ENCODE results near the gene SLC30A3.
A peak's percentile ranks its signal among the peaks of the same experiment; 100 is the strongest.

The SLC30A3 gene

GRCh38 chr2:27219091-27219490 is 43.8 kb downstream of the SLC30A3 start:
- Mint-ChIP-seq H3K36me3 (ENCODE audit: low read depth) (peaks cover 60% of the 10 kb centered on the region), H3K4me3 (peak overlapping the region; percentile 96), H3K27me3 (ENCODE audit: low read depth) (no peaks in the 10 kb centered on the region), H3K27ac (no peak overlapping the region), H3K9me3 (no peaks in the 10 kb centered on the region), H3K4me1 (ENCODE audit: low read depth) (peaks cover 29% of the 10 kb centered on the region)
- DNase-seq (ENCODE audit: low spot score), result no peak

DNA sequence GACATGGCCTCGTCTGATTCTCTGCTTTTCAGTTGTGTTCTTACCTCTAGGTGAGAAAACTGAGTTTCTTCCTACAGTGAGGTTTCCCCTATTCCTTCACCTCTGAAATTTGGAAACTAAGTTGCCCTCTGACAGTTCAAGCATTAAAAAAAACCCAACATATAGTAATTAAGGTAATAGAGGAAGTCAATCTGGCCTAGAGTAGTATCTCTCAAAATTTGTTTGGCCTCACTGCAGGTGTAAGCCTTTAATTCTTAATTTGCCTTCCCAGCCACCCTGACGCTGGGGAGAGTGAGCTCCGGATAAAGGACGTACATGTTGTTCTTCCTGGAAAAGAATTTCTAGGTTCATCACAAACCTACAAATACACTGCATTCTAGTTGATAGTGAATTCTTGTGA is 44.2 kb downstream of the SLC30A3 start:
- DNase-seq (ENCODE audit: low spot score), result no peak
- H3K27me3 Mint-ChIP-seq (ENCODE audit: low read depth), result no peaks in the 10 kb centered on the region
- H3K4me3 Mint-ChIP-seq, result peak overlapping the region; percentile 96
- peaks cover 32% of the 10 kb centered on the region for H3K4me1 Mint-ChIP-seq (ENCODE audit: low read depth)
- peaks cover 60% of the 10 kb centered on the region for H3K36me3 Mint-ChIP-seq (ENCODE audit: low read depth)
- H3K27ac Mint-ChIP-seq, result peak overlapping the region; percentile 24
- H3K9me3 Mint-ChIP-seq, result no peaks in the 10 kb centered on the region

- H3K27me3 Mint-ChIP-seq (ENCODE audit: low read depth), result no peaks in the 10 kb centered on the region
- DNase-seq (ENCODE audit: low spot score), result peak; percentile 87
- H3K27ac Mint-ChIP-seq, result peak within 1 kb of the TSS; percentile 94
- peak within 1 kb of the TSS; percentile 96 for H3K4me3 Mint-ChIP-seq
- H3K9me3 Mint-ChIP-seq, result no peaks in the 10 kb centered on the region
- H3K4me1 Mint-ChIP-seq (ENCODE audit: low read depth), result peaks cover 35% of the 10 kb centered on the region
- H3K36me3 Mint-ChIP-seq (ENCODE audit: low read depth), result peaks cover 53% of the 10 kb centered on the region
These were observed 45.4 kb downstream of the SLC30A3 start, which contains the start of gene CAD for GRCh38 chr2:27217173-27218121. Gene CAD, plus strand, starts transcription at chr2:27217369. Its CDS starts 183 bp downstream, at chr2:27217552.

- peak overlapping the region; percentile 96 for H3K4me3 Mint-ChIP-seq
- H3K9me3 Mint-ChIP-seq, result no peaks in the 10 kb centered on the region
- peak overlapping the region; percentile 94 for H3K27ac Mint-ChIP-seq
- H3K36me3 Mint-ChIP-seq (ENCODE audit: low read depth), result peaks cover 45% of the 10 kb centered on the region
- no peaks in the 10 kb centered on the region for H3K27me3 Mint-ChIP-seq (ENCODE audit: low read depth)
- DNase-seq (ENCODE audit: low spot score), result no peak
- peaks cover 34% of the 10 kb centered on the region for H3K4me1 Mint-ChIP-seq (ENCODE audit: low read depth)
These were observed 46.3 kb downstream of the SLC30A3 start for GRCh38 chr2:27216416-27217137.

DNA sequence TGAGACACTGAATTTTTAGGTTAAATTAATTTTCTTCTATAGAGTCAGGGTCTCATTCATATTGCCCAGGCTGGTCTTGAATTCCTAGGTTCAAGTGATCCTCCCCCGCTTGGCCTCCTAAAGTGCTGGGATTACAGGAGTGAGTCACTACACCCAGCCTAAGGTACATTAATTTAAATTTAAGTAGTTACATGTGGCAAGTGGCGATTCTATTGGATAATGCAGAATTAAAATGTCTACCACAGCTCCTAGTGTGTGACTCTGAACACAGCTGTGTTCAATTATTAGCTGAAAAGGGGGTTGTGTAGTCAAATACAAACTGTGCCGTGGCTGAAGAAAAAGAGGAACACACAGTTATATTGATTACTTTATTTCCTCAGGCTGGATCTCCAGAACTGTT is 47.9 kb downstream of the SLC30A3 start:
- peaks cover 37% of the 10 kb centered on the region for H3K4me1 Mint-ChIP-seq (ENCODE audit: low read depth)
- DNase-seq (ENCODE audit: low spot score), result no peak
- no peaks in the 10 kb centered on the region for H3K9me3 Mint-ChIP-seq
- no peak overlapping the region for H3K27ac Mint-ChIP-seq
- peaks cover 35% of the 10 kb centered on the region for H3K36me3 Mint-ChIP-seq (ENCODE audit: low read depth)
- H3K27me3 Mint-ChIP-seq (ENCODE audit: low read depth), result no peaks in the 10 kb centered on the region
- no peak overlapping the region for H3K4me3 Mint-ChIP-seq

GRCh38 chr2:27212626-27213471 is 50.0 kb downstream of the SLC30A3 start:
- Mint-ChIP-seq H3K36me3 (ENCODE audit: low read depth) (peaks cover 21% of the 10 kb centered on the region), H3K9me3 (no peaks in the 10 kb centered on the region), H3K4me1 (ENCODE audit: low read depth) (peaks cover 34% of the 10 kb centered on the region), H3K27ac (peak overlapping the region; percentile 100), H3K27me3 (ENCODE audit: low read depth) (no peaks in the 10 kb centered on the region), H3K4me3 (peak overlapping the region; percentile 98)
- DNase-seq (ENCODE audit: low spot score), result no peak

DNA sequence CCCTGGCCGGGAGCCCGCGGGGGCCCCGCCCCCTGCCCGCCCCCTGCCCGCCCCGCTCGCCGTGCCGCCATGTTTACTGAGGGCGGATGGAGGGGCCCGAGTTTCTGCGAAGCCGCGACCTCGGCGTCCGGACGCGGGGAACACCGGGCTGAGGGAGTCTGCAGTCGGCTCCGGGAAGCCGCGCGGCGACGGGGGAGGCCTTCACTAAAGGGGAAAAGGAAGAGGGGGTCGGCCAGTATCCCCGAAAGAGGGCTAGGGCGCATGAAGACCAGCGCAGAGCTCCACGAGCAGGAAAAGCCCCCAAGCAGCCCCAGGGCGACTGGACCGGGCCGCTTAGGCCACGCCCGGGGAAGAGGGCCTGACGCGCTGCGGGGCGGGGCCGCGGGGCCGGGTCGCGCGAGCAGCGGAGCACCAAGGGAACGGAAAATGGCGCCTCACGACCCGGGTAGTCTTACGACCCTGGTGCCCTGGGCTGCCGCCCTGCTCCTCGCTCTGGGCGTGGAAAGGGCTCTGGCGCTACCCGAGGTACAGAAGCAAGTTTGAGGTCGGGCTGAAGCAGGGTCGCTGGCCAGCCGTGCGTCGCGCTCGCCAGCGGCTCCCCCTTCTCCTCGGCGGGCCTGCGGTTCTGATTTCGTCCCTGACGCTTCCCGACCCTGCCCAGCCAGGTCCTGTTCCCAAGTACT is 50.8 kb downstream of the SLC30A3 start, which contains the start of the genes ATRAID and SLC5A6:
ATRAID (plus strand) TSS at position 99 of the 683 bp plus-strand sequence; CDS start at position 427, 328 bp downstream.
SLC5A6 (minus strand) TSS at position 326 of the 683 bp plus-strand sequence. CDS start 4,618 bp downstream, outside the sequence.
- Mint-ChIP-seq H3K27me3 (ENCODE audit: low read depth) (no peaks in the 10 kb centered on the region), H3K36me3 (ENCODE audit: low read depth) (peaks cover 19% of the 10 kb centered on the region), H3K4me1 (ENCODE audit: low read depth) (peaks cover 31% of the 10 kb centered on the region), H3K9me3 (no peaks in the 10 kb centered on the region), H3K4me3 (peak within 1 kb of the TSS; percentile 98), H3K27ac (peak within 1 kb of the TSS; percentile 100)
- DNase-seq (ENCODE audit: low spot score), result peak; percentile 91

DNA sequence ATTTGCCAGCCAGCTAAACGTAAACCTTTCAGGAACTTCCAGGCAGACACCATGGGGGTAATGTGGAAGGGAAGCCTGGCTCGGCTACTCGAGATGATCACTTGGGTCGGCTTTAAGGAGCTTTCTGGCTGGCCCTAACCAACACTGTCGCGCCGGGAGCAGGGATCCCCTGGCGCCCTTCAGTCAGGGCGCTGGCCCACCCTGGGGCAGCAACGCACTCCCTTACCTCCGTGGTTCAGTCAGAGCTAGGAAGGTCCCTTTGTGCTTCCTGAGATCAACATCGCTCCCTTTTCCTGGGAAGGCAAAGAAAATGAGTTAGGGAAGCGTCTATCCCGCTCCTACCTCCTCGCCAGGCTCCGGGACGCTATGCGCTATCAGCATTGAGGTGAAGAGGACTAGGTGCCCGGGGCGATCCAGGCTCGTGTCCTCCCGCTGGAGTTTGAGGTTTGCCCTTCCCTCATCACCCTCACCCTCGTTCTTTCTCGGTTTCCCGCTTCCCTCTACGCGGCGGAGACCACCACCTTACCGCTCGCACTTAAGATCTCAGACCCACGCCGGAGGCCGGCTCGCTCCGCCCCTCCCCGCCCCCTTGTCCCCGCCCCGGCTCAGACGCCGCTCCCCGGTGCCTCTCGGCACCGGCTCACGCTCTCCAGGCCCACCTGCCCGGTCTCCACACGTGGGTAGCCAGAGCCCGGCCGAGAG is 51.5 kb downstream of the SLC30A3 start:
- no peaks in the 10 kb centered on the region for H3K27me3 Mint-ChIP-seq (ENCODE audit: low read depth)
- peak overlapping the region; percentile 89 for H3K27ac Mint-ChIP-seq
- peaks cover 17% of the 10 kb centered on the region for H3K36me3 Mint-ChIP-seq (ENCODE audit: low read depth)
- DNase-seq (ENCODE audit: low spot score), result no peak
- peaks cover 25% of the 10 kb centered on the region for H3K4me1 Mint-ChIP-seq (ENCODE audit: low read depth)
- peak overlapping the region; percentile 92 for H3K4me3 Mint-ChIP-seq
- H3K9me3 Mint-ChIP-seq, result no peaks in the 10 kb centered on the region

GRCh38 chr2:27209621-27210401 is 53.0 kb downstream of the SLC30A3 start:
- Mint-ChIP-seq H3K36me3 (ENCODE audit: low read depth) (peaks cover 17% of the 10 kb centered on the region), H3K27ac (peak overlapping the region; percentile 56), H3K4me1 (ENCODE audit: low read depth) (peaks cover 25% of the 10 kb centered on the region), H3K4me3 (peak overlapping the region; percentile 45), H3K27me3 (ENCODE audit: low read depth) (no peaks in the 10 kb centered on the region), H3K9me3 (no peaks in the 10 kb centered on the region)
- DNase-seq (ENCODE audit: low spot score), result no peak

- peaks cover 18% of the 10 kb centered on the region for H3K36me3 Mint-ChIP-seq (ENCODE audit: low read depth)
These were observed 54.3 kb downstream of the SLC30A3 start for GRCh38 chr2:27208486-27209050.

GRCh38 chr2:27206346-27206745 is 56.5 kb downstream of the SLC30A3 start:
- H3K36me3 Mint-ChIP-seq (ENCODE audit: low read depth), result peaks cover 24% of the 10 kb centered on the region
- H3K4me1 Mint-ChIP-seq (ENCODE audit: low read depth), result peaks cover 20% of the 10 kb centered on the region
- H3K27me3 Mint-ChIP-seq (ENCODE audit: low read depth), result no peaks in the 10 kb centered on the region
- H3K9me3 Mint-ChIP-seq, result no peaks in the 10 kb centered on the region
- DNase-seq (ENCODE audit: low spot score), result no peak
- H3K27ac Mint-ChIP-seq, result no peak overlapping the region
- H3K4me3 Mint-ChIP-seq, result no peak overlapping the region

More at GRCh38 chr2:27208486-27209050, 54.3 kb downstream of the SLC30A3 start:
- H3K27ac Mint-ChIP-seq, result peak overlapping the region; percentile 5
- no peak overlapping the region for H3K4me3 Mint-ChIP-seq
- no peak for DNase-seq (ENCODE audit: low spot score)
- no peaks in the 10 kb centered on the region for H3K9me3 Mint-ChIP-seq
- H3K4me1 Mint-ChIP-seq (ENCODE audit: low read depth), result peaks cover 24% of the 10 kb centered on the region
- no peaks in the 10 kb centered on the region for H3K27me3 Mint-ChIP-seq (ENCODE audit: low read depth)
